ENCODE measurements around the gene KCNF1.

DNA sequence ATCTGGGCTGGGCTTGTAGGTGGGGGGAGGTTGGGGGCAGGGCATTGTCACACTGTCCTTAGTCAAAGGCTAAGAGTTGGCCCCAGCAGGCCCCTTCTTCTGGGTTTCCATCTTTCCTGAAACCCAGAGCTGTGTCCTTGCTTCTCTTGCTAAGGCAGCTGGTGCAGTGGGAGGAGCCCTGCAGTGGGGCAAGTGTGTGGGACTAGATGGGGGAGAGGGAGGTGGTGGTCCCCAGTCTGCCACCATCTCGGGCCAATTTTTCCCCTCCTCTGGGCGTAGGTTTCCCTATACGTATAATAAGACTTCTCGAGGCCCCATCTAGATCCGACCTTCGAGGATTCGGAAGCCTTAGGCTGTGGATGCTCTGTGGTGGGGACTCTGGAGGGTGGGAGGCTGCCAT lies 3.5 kb downstream of the KCNF1 start:
- no peak for TF ChIP-seq POLR2A (IDR thresholded peaks at IDR 0.05)
- TF ChIP-seq, protein P1, sequence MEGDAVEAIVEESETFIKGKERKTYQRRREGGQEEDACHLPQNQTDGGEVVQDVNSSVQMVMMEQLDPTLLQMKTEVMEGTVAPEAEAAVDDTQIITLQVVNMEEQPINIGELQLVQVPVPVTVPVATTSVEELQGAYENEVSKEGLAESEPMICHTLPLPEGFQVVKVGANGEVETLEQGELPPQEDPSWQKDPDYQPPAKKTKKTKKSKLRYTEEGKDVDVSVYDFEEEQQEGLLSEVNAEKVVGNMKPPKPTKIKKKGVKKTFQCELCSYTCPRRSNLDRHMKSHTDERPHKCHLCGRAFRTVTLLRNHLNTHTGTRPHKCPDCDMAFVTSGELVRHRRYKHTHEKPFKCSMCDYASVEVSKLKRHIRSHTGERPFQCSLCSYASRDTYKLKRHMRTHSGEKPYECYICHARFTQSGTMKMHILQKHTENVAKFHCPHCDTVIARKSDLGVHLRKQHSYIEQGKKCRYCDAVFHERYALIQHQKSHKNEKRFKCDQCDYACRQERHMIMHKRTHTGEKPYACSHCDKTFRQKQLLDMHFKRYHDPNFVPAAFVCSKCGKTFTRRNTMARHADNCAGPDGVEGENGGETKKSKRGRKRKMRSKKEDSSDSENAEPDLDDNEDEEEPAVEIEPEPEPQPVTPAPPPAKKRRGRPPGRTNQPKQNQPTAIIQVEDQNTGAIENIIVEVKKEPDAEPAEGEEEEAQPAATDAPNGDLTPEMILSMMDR (IDR thresholded peaks at IDR 0.05) = no peak

Measured in esophagus squamous epithelium (tissue), 4 donors.